NCI-H69 (cell line): ENCODE results near the gene SLC17A3.

Experiments
- DNase-seq: peaks from one replicate; lab custom pipeline; 2025; lab: John Stamatoyannopoulos, UW

The SLC17A3 gene

GRCh38 chr6:25889877-25890853 lies 16.1 kb upstream of the SLC17A3 start:
- DNase-seq, result peak; percentile 67

GRCh38 chr6:25888626-25889025 lies 14.6 kb upstream of the SLC17A3 start:
- DNase-seq, result no peak

DNA sequence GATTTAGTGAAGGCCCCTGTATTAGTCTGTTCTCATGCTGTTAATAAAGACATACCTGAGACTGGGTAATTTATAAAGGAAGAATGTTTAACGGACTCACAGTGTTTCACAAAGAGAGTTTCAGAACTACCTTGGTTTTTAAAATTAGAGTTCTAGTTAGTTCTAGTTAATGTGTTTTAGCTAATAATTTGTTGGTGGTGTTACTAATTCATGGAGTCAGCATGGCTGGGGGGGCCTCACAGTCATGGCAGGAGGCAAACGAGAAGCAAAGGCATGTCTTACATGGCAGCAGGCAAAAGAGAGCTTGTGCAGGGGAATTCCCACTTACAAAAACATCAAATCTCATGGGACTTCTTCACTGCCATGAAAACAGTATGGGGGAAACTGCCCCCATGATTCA lies 12.0 kb upstream of the SLC17A3 start:
- no peak for DNase-seq

DNA sequence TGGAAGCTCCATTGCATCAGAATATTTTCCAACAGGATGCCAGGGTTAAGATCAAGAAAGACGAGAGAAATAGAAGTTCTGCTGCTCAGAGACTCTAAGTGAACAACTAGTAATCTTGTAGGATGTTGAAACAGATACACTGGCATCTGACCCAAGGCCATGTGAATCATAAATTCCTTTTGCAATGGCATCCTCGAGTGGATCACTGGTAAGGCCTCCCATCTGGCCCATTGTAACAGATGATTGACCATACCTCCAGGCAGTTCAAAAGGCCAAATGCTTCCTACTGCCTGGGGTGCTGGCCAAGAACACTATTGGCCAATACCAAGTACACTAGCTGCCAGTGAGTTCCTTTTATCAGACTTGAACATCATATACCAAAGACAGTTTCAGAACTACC lies 9.9 kb upstream of the SLC17A3 start:
- no peak for DNase-seq

- DNase-seq, result peak; percentile 12
Observed at GRCh38 chr6:25883536-25883935, 9.5 kb upstream of the SLC17A3 start.

GRCh38 chr6:25882051-25882496 lies 8.0 kb upstream of the SLC17A3 start:
- no peak for DNase-seq

- no peak for DNase-seq
Observed at GRCh38 chr6:25880601-25881000, 6.6 kb upstream of the SLC17A3 start.

DNA sequence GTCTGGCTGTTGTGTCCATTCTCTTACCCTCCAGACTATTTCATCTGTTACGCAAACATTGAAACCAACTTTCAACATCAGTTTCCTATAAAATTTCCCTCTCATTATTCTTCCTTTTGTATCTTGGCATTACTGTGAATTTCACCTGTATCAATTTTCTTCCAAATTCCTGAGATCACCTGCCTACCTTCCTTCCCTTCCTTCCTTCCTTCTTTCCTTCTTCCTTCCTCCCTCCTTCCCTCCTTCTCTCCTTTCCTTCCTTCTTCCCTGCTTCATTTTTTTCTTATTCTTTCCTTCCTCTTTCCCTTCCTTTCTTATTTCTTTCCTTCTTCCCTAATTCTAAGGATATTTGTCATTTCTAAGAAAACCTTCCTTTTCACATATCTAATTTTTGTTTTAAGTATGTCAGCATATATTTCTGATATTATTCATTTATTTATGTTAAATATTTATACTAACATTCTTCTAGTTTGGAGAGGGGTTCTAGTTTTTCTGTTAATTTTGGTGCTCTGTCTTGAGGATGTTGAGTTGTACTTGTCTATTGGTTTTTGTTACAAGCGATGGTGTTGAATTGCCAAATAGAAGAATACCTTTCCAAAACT lies 4.8 kb upstream of the SLC17A3 start:
- DNase-seq, result no peak

- DNase-seq, result no peak
Observed at GRCh38 chr6:25875926-25876602, 2.0 kb upstream of the SLC17A3 start.

DNA sequence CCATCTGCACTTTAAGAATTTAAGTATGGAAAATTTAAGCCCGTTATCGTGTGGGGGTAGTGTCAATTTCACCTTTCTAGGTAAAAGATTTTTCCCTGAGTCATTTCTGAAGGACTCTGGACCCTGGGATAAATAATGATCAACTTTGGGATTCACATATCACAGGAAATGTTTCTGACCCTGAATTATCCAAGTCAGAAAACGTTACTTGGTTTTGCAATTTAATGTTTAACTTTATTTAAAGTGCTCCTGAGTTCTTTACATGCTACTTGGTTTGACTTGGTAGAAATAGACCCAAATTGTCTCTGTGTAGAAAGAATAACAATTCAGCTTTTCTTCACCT lies 1.5 kb upstream of the SLC17A3 start:
- DNase-seq, result no peak

DNA sequence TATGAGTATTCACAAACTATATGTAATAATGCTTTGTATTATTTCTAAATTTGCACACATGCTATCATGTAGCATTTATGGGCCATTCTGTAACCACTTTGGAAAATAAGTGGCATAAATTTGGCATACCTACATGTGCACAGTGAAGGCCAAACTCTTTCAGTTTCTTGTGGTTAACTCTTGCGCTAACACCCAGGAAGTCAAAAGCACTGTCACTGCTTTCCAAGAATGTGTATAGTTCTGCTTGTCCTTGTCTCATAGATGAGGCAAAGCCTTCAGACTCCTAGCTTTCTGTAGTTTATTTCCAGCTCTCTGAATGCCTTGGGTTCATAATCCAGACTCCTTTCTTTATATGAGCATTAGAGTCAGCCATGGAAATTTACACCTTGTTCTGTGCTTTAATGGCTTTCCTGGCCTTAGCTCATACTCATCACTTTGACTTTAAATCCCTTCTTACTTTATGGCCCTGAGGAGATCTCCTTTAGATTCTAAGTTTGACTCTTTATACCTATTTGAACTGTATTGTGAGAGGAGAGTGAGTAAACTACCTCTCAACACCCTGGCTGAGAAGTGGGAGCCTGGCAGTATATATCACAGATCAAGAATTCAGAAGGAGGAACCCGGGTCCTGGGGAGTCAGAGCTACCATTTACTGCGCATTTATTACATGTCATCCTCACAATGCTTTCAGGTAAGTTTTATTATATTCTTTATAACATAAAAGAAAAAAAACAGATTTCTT lies 949 bp upstream of the SLC17A3 start:
- DNase-seq, result no peak

DNA sequence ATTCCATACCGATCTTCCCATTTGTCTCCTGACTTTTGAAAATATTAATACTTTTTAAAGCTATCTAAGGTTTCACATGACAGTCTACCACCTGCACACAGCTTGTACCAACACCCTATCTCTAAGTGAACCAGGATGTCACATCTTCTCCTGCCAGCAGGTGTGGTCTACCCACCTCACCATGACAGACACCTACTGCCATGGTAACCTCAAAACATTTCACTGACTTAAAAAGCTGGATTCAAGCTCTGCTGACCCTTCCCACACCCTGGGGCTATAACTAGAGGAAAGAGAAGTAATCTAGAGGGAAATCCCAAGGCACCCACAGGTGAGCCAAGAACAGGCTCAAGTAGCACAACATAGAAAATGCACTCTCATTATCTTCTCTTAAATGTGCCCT lies 1.2 kb downstream of the SLC17A3 start:
- DNase-seq, result no peak

- DNase-seq, result no peak
Observed at GRCh38 chr6:25869840-25870239, 4.2 kb downstream of the SLC17A3 start.

DNA sequence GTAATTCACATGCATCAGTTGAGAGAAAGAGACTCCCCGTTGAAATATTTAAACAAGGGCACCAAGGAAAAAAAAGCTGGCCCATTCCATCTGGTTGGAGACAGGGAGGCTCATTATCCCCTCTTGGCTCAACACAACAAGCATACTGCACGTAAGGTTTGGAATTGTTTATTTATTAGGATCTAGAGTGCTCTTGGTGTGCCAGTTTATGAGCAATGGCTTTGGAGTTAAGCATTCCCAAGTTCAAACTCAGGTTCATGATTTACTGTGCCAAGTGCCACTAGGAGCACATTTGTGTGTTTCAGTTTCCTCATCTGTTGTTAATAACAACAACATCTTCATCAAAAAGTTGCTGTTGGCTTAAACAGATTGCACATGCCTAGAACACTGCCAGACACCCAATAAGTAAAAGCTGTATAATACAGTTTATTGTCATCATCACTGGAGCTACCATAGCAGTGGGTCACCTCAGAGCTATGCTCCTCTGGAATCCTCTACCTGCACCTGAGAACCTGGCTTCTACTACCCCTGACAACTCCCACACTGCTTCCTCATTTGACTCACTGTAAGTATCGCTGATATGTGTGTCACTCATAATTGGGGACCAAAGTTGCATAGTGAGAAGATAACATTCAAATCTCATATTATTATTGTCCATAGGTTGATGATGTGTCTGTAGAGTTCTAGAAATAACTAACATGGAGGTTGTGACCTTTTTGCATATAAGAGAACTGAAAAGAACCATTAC lies 5.4 kb downstream of the SLC17A3 start:
- DNase-seq, result no peak

DNA sequence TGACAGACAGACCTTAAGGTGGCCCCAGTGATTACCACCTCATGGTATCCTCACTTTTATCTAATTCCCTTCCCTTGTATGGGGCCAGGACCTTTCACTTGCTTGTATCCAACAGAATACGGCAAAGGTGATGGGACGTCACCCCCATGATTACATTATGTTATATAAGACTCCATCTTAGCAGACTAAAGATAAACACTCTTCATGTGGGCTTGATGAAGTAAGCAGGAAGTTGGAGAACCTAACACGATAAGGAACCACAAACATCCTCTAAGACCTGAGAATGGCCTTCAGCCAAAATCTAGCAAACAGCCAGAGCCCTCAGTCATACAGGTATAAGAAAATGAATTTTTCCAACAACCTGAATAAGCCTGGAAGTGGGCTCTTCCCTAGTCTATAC lies 8.0 kb downstream of the SLC17A3 start:
- DNase-seq, result no peak

- no peak for DNase-seq
Observed at GRCh38 chr6:25863360-25863759, 10.7 kb downstream of the SLC17A3 start.

- no peak for DNase-seq
Observed at GRCh38 chr6:25862199-25862598, 11.8 kb downstream of the SLC17A3 start.

DNA sequence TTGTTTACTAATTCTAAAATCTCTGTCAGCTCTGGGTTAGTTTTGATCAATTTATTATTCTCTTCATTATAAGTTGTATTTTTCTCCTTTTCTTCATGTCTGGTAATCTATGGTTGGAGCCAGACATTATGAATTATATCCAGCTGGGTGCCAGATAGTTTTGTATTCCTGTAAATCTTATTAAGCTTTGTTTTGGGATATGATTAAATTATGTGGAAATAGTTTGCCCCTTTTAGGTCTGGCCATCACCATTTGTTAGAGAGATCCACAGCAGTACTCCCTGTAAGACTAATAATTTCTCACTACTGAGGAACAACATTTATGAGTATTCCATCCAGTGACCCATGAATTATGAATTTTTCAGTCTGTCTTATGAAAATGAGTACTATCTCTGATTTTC lies 21.3 kb downstream of the SLC17A3 start:
- DNase-seq, result no peak

DNA sequence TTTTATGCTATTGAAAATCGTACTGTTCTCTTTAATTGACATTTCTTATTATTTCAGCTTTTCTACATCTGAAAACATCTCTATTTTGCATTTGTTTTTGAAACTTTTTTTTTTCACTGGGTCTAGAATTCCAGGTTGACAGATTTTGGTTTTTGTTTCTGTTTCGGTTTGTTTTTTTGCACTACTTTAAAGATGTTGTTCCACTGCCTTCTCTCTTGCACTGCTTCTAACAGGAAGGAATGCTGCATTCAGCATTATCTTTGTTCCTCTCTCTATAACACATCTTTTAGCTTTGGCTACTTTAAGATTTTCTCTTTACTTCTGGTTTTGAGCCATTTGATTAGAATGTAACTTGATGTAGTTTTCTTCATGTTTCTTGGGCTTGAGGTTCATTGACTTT lies 22.1 kb downstream of the SLC17A3 start:
- no peak for DNase-seq

DNA sequence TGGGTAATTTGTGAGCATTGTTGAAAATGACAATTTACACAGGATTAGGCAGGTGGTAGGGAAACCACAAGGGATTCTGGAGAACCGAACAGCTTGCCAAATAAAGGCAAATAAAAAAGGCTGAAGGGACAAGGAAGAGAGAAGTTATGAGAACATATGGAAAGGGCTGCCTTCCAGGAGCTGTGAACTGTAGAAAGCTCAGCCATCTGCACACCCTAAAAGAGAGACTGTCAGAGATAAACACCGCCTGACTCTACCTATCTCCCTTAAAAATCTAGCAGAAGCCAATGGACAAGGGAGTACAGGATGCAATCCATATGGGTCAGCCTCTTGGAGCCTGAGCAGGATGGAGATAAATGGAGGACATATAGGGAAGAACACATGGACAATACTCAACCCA lies 29.5 kb downstream of the SLC17A3 start:
- peak; percentile 44 for DNase-seq

GRCh38 chr6:25842526-25842925 lies 31.5 kb downstream of the SLC17A3 start:
- DNase-seq, result no peak
